IMR-90 (cell line): ENCODE results near the gene PSKH1. TPM values are rescaled to one million over a fixed set of nuclear protein-coding genes. Genes with fewer than 3 reads are reported as not detected.

Experiments used
- ATAC-seq: fragments of 200-7000 bp; cut with Tn5 transposase; 2 replicates; pipeline ENCODE4 v1.9.1; 2020; ENCODE audit warnings: low read depth, mild to moderate bottlenecking, moderate library complexity
- BruUV-seq: library from RNA; stranded (reverse); fragments of 400-500 nt; replicated peaks from 2 replicates; lab custom pipeline; 2021; lab: Mats Ljungman, UMichigan
- CTCF ChIA-PET: fragments of 300-600 bp; formaldehyde crosslinking; extraction: SDS; loops from one replicate; lab custom pipeline; 2021; ENCODE audit warnings: antibody characterized with exemption; lab: Yijun Ruan, JAX
- POLR2A ChIA-PET: fragments of 300-600 bp; sonication (Branson Sonifier 250); formaldehyde crosslinking; loops from one replicate; lab custom pipeline; 2022; ENCODE audit warnings: antibody characterized with exemption; ENCODE audit not compliant: unreplicated experiment; lab: Charles Lee
- DNase-seq: peaks from one replicate; pipeline ENCODE4 v3.0.0; 2013
- H2AFZ ChIP-seq: replicated peaks from 2 replicates; pipeline ENCODE3; 2013; ENCODE audit warnings: low read length, mild to moderate bottlenecking; ENCODE audit not compliant: poor library complexity
- H2AK5ac ChIP-seq: 2 replicates; pipeline ENCODE4 v1.6.1; 2013; ENCODE audit warnings: low read depth, low read length, inconsistent platforms
- H2AK9ac ChIP-seq: replicated peaks from 2 replicates; pipeline ENCODE3; 2013; ENCODE audit warnings: mild to moderate bottlenecking, low read depth, low read length, moderate library complexity; ENCODE audit not compliant: poor library complexity
- H2BK120ac ChIP-seq: 2 replicates; pipeline ENCODE4 v1.6.1; 2013; ENCODE audit warnings: low read depth, low read length, inconsistent platforms
- H2BK15ac ChIP-seq: 3 replicates; pipeline ENCODE4 v1.6.1; 2013; ENCODE audit warnings: low read depth, low read length, inconsistent platforms
- H2BK20ac ChIP-seq: 2 replicates; pipeline ENCODE4 v1.6.1; 2013; ENCODE audit warnings: low read depth, mild to moderate bottlenecking, inconsistent platforms, low read length, moderate library complexity
- H2BK5ac ChIP-seq: 2 replicates; pipeline ENCODE4 v1.6.1; 2013; ENCODE audit warnings: mild to moderate bottlenecking, low read depth, low read length, inconsistent platforms; ENCODE audit not compliant: poor library complexity, severe bottlenecking
- H3K14ac ChIP-seq: replicated peaks from 2 replicates; pipeline ENCODE4 v1.6.1; 2013; ENCODE audit warnings: low read depth, low read length, inconsistent platforms
- H3K18ac ChIP-seq: 2 replicates; pipeline ENCODE4 v1.6.1; 2013; ENCODE audit warnings: low read depth, low read length, control low read depth
- H3K23ac ChIP-seq: 2 replicates; pipeline ENCODE4 v1.6.1; 2013; ENCODE audit warnings: low read depth, low read length, inconsistent platforms
- H3K27ac ChIP-seq: 2 replicates; pipeline ENCODE4 v1.5.1; 2013; ENCODE audit warnings: mild to moderate bottlenecking, control low read depth, low read length; ENCODE audit not compliant: insufficient read depth
- H3K27me3 ChIP-seq: 2 replicates; pipeline ENCODE4 v1.6.1; 2013; ENCODE audit warnings: low read length; ENCODE audit not compliant: control insufficient read depth, insufficient read depth
- H3K36me3 ChIP-seq: 2 replicates; pipeline ENCODE4 v1.6.1; 2013; ENCODE audit warnings: low read length, mixed read lengths; ENCODE audit not compliant: control insufficient read depth, insufficient read depth
- H3K4ac ChIP-seq: 2 replicates; pipeline ENCODE4 v1.6.1; 2013; ENCODE audit warnings: low read depth, low read length, inconsistent platforms
- H3K4me1 ChIP-seq: 2 replicates; pipeline ENCODE4 v1.6.1; 2013; ENCODE audit warnings: low read length, mixed read lengths; ENCODE audit not compliant: control insufficient read depth, insufficient read depth
- H3K4me2 ChIP-seq: 2 replicates; pipeline ENCODE4 v1.6.1; 2013; ENCODE audit warnings: low read depth, mild to moderate bottlenecking, control low read depth, low read length, moderate library complexity
- H3K4me3 ChIP-seq: 2 replicates; pipeline ENCODE4 v1.5.1; 2013; ENCODE audit warnings: low read depth, mild to moderate bottlenecking, control low read depth, low read length, moderate library complexity; ENCODE audit not compliant: insufficient read depth
- H3K56ac ChIP-seq: 2 replicates; pipeline ENCODE4 v1.6.1; 2013; ENCODE audit warnings: low read length, inconsistent platforms; ENCODE audit not compliant: insufficient read depth; ENCODE audit errors: extremely low read depth
- H3K79me1 ChIP-seq, 2 experiments: 2 replicates each; pipeline ENCODE4 v1.6.1; 2013; ENCODE audit warnings: low read length in 2 of 2, inconsistent platforms in 1 of 2, low read depth in 1 of 2
- H3K9ac ChIP-seq: 2 replicates; pipeline ENCODE4 v1.6.1; 2013; ENCODE audit warnings: low read depth, low read length, control low read depth
- H3K9me1 ChIP-seq: 2 replicates; pipeline ENCODE4 v1.6.1; 2013; ENCODE audit warnings: low read length, inconsistent platforms; ENCODE audit not compliant: insufficient read depth
- H3K9me3 ChIP-seq: 2 replicates; pipeline ENCODE4 v1.6.1; 2013; ENCODE audit warnings: low read length; ENCODE audit not compliant: control insufficient read depth, insufficient read depth
- H4K20me1 ChIP-seq: 2 replicates; pipeline ENCODE4 v1.6.1; 2013; ENCODE audit warnings: low read length, inconsistent platforms; ENCODE audit not compliant: insufficient read depth
- H4K5ac ChIP-seq: 2 replicates; pipeline ENCODE4 v1.6.1; 2013; ENCODE audit warnings: mild to moderate bottlenecking, low read depth, low read length, control low read depth
- H4K8ac ChIP-seq, 2 experiments: 2 replicates each; pipeline ENCODE4 v1.6.1; 2013; ENCODE audit warnings: low read depth in 2 of 2, low read length in 2 of 2, control low read depth in 1 of 2, inconsistent platforms in 1 of 2
- H4K91ac ChIP-seq: 2 replicates; pipeline ENCODE4 v1.6.1; 2013; ENCODE audit warnings: low read depth, low read length, inconsistent platforms; ENCODE audit not compliant: insufficient read depth
- BHLHE40 ChIP-seq: fragments of 150-350 bp; IDR thresholded peaks from 2 replicates; pipeline ENCODE4 v1.6.1; 2016; ENCODE audit warnings: mild to moderate bottlenecking, low read depth, low read length
- CEBPB ChIP-seq: IDR thresholded peaks from 2 replicates; pipeline ENCODE4 v1.6.1; 2012; ENCODE audit warnings: low read depth, low read length, improper control_type of control experiment
- ELK1 ChIP-seq: fragments of 150-350 bp; IDR thresholded peaks from 2 replicates; pipeline ENCODE4 v1.6.1; 2016; ENCODE audit warnings: low read depth, mild to moderate bottlenecking, low read length, moderate library complexity, borderline replicate concordance
- FOS ChIP-seq: fragments of 150-350 bp; IDR thresholded peaks from 2 replicates; pipeline ENCODE4 v1.6.1; 2016; ENCODE audit warnings: low read depth, low read length
- MAFK ChIP-seq: IDR thresholded peaks from 2 replicates; pipeline ENCODE4 v1.6.1; 2012; ENCODE audit warnings: low read depth, low read length, improper control_type of control experiment
- MAZ ChIP-seq: IDR thresholded peaks from 2 replicates; pipeline ENCODE4 v1.6.1; 2012; ENCODE audit warnings: low read depth, mild to moderate bottlenecking, low read length, improper control_type of control experiment, moderate library complexity, borderline replicate concordance
- MXI1 ChIP-seq: IDR thresholded peaks from 2 replicates; pipeline ENCODE4 v1.6.1; 2012; ENCODE audit warnings: low read depth, mild to moderate bottlenecking, low read length, moderate library complexity, borderline replicate concordance
- NFE2L2 ChIP-seq: fragments of 150-350 bp; IDR thresholded peaks from 2 replicates; pipeline ENCODE4 v1.6.1; 2016; ENCODE audit warnings: low read depth, mild to moderate bottlenecking, low read length
- POLR2A ChIP-seq: IDR thresholded peaks from 2 replicates; pipeline ENCODE4 v1.6.1; 2012; ENCODE audit warnings: mild to moderate bottlenecking, low read depth, low read length
- RAD21 ChIP-seq: IDR thresholded peaks from 2 replicates; pipeline ENCODE4 v1.6.1; 2012; ENCODE audit warnings: low read length, improper control_type of control experiment
- RCOR1 ChIP-seq: IDR thresholded peaks from 2 replicates; pipeline ENCODE4 v1.6.1; 2012; ENCODE audit warnings: mild to moderate bottlenecking, low read length, improper control_type of control experiment; ENCODE audit not compliant: insufficient replicate concordance
- RFX5 ChIP-seq: IDR thresholded peaks from 2 replicates; pipeline ENCODE4 v1.8.0; 2012; ENCODE audit warnings: low read depth, mild to moderate bottlenecking, low read length, moderate library complexity
- WGBS, 2 experiments: methylation state at CpG; one replicate each; pipeline versions ENCODE4 v1.1.5 to v1.1.7; 2013; ENCODE audit warnings: missing lambda C conversion rate in 2 of 2; ENCODE audit not compliant: insufficient read length in 1 of 2; ENCODE audit errors: extremely low coverage in 2 of 2; 5-methylcytosine and 5-hydroxymethylcytosine counted together
- dilution Hi-C: fragments of 300-500 bp; cut with HindIII; formaldehyde crosslinking; loops from one replicate; pipeline ENCODE4 v1.14.3; 2018; ENCODE audit warnings: low sequenced_read_pairs; ENCODE audit not compliant: unreplicated experiment
- in situ Hi-C: fragments of 300-500 bp; cut with MboI; formaldehyde crosslinking; loops from 3 replicates; pipeline ENCODE4 v1.14.3; 2019; ENCODE audit warnings: low sequenced_read_pairs, inconsistent platforms, mixed read lengths
- intact Hi-C: fragments of 100-400 bp; cut with micrococcal nuclease; formaldehyde crosslinking; loops from 2 replicates; pipeline ENCODE4 v1.10.0; 2022
- polyA plus RNA-seq, 3 experiments: library from polyadenylated mRNA; depleted of rRNA; stranded (reverse); fragments of >200 nt; gene quantifications; 2 replicates each; pipeline ENCODE4 v1.2.3, GENCODE V29; 2012; ENCODE audit warnings: low replicate concordance in 1 of 3
- total RNA-seq: library from RNA; depleted of rRNA; stranded (reverse); fragments of >200 nt; gene quantifications from 2 replicates; pipeline ENCODE4 v1.2.3, GENCODE V29; 2012
- TF ChIP-seq, protein P1 (sequence below): fragments of 150-350 bp; IDR thresholded peaks from 2 replicates; pipeline ENCODE4 v1.6.1; 2017; ENCODE audit warnings: mild to moderate bottlenecking, antibody characterized with exemption, low read length, low read depth
- TF ChIP-seq, protein P2 (sequence below): conservative IDR thresholded peaks from 2 replicates; pipeline ENCODE4 v1.5.1; 2012; ENCODE audit warnings: mild to moderate bottlenecking, low read depth, low read length, improper control_type of control experiment

Gene PSKH1
- total and polyA plus RNA-seq, 2 of the 4 experiments (the other 2 are of a cell fraction) = 11.5 to 26.7 TPM

GRCh38 chr16:67957622-67958021 is 64.6 kb downstream of the PSKH1 start:
- ATAC-seq (no peak), DNase-seq (no peak)
- CTCF ChIA-PET = no interaction called here
- H4K20me1 ChIP-seq = peaks cover 67% of the 10 kb centered on the region
- H3K9me3 ChIP-seq = no peaks in the 10 kb centered on the region
- no peak overlapping the region for H4K91ac ChIP-seq
- no peak for TF ChIP-seq POLR2A
- no peak for TF ChIP-seq RCOR1
- no peak for TF ChIP-seq BHLHE40
- no peak for TF ChIP-seq MAFK
- TF ChIP-seq RFX5 = no peak
- TF ChIP-seq NFE2L2 = no peak
- TF ChIP-seq MAZ = no peak
- TF ChIP-seq, protein P1, sequence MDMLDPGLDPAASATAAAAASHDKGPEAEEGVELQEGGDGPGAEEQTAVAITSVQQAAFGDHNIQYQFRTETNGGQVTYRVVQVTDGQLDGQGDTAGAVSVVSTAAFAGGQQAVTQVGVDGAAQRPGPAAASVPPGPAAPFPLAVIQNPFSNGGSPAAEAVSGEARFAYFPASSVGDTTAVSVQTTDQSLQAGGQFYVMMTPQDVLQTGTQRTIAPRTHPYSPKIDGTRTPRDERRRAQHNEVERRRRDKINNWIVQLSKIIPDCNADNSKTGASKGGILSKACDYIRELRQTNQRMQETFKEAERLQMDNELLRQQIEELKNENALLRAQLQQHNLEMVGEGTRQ = no peak
- no peak for TF ChIP-seq FOS
- TF ChIP-seq CEBPB = no peak
- TF ChIP-seq ELK1 = no peak
- TF ChIP-seq RAD21 = no peak
- TF ChIP-seq, protein P2, sequence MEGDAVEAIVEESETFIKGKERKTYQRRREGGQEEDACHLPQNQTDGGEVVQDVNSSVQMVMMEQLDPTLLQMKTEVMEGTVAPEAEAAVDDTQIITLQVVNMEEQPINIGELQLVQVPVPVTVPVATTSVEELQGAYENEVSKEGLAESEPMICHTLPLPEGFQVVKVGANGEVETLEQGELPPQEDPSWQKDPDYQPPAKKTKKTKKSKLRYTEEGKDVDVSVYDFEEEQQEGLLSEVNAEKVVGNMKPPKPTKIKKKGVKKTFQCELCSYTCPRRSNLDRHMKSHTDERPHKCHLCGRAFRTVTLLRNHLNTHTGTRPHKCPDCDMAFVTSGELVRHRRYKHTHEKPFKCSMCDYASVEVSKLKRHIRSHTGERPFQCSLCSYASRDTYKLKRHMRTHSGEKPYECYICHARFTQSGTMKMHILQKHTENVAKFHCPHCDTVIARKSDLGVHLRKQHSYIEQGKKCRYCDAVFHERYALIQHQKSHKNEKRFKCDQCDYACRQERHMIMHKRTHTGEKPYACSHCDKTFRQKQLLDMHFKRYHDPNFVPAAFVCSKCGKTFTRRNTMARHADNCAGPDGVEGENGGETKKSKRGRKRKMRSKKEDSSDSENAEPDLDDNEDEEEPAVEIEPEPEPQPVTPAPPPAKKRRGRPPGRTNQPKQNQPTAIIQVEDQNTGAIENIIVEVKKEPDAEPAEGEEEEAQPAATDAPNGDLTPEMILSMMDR = no peak
- no peak for TF ChIP-seq MXI1
- H4K8ac ChIP-seq = no peak overlapping the region
- H3K4me1 ChIP-seq = peaks cover 25% of the 10 kb centered on the region
- peaks cover 48 to 77% of the 10 kb centered on the region in 2 experiments for H3K79me1 ChIP-seq
- no peak overlapping the region for H3K4me2 ChIP-seq
- H2BK20ac ChIP-seq = no peak overlapping the region
- intact Hi-C loops (no loop called here), dilution Hi-C loops (no loop called here), in situ Hi-C loops (no loop called here)
- peaks cover 78% of the 10 kb centered on the region for H3K36me3 ChIP-seq
- no peak overlapping the region for H2AK9ac ChIP-seq
- H2AFZ ChIP-seq = no peak overlapping the region
- no peak overlapping the region for H2BK15ac ChIP-seq
- POLR2A ChIA-PET = no interaction called here
- WGBS, 2 experiments = no CpG with 5 or more reads among the region's 9 CpGs
- H3K9me1 ChIP-seq = peaks cover 31% of the 10 kb centered on the region
- no peak overlapping the region for H2BK120ac ChIP-seq
- no peak overlapping the region for H4K5ac ChIP-seq
- no TSS peak for BruUV-seq
- no peaks in the 10 kb centered on the region for H3K27me3 ChIP-seq
- no peak overlapping the region for H3K27ac ChIP-seq
- no peak overlapping the region for H3K4me3 ChIP-seq
- no peak overlapping the region for H2BK5ac ChIP-seq
- no peak overlapping the region for H3K18ac ChIP-seq
- H3K4ac ChIP-seq = no peak overlapping the region
- no peak overlapping the region for H3K14ac ChIP-seq
- H3K23ac ChIP-seq = no peak overlapping the region
- no peak overlapping the region for H2AK5ac ChIP-seq
- H3K56ac ChIP-seq = no peak overlapping the region
- H3K9ac ChIP-seq = no peak overlapping the region
